HG03175 (cell line): Measurements from ENCODE around the gene NECTIN1.

Source experiments
- ATAC-seq: cut with Tn5 transposase; IDR thresholded peaks from one replicate; pipeline ENCODE4 v1.9.1; 2021; ENCODE audit warnings: mild to moderate bottlenecking, moderate library complexity; ENCODE audit not compliant: unreplicated experiment

The NECTIN1 gene

GRCh38 chr11:119728651-119729580 lies at the start of gene NECTIN1:
TSS of gene NECTIN1 (minus strand) at chr11:119729200. CDS start at chr11:119728553, 647 bp downstream.
- peak; percentile 82 for ATAC-seq

- no peak for ATAC-seq
Measured at GRCh38 chr11:119778391-119779194, 49.6 kb upstream of the NECTIN1 start.

- no peak for ATAC-seq
Measured at GRCh38 chr11:119777940-119778339, 48.9 kb upstream of the NECTIN1 start.

GRCh38 chr11:119776651-119777050 lies 47.7 kb upstream of the NECTIN1 start:
- ATAC-seq = no peak

GRCh38 chr11:119776031-119776636 lies 47.1 kb upstream of the NECTIN1 start:
- ATAC-seq = no peak

- ATAC-seq = no peak
Measured at GRCh38 chr11:119774172-119774763, 45.3 kb upstream of the NECTIN1 start.

- ATAC-seq = no peak
Measured at GRCh38 chr11:119772641-119773415, 43.8 kb upstream of the NECTIN1 start.

GRCh38 chr11:119772076-119772475 lies 43.1 kb upstream of the NECTIN1 start:
- no peak for ATAC-seq

GRCh38 chr11:119771172-119771770 lies 42.3 kb upstream of the NECTIN1 start:
- no peak for ATAC-seq

- ATAC-seq = no peak
Measured at GRCh38 chr11:119765628-119766027, 36.6 kb upstream of the NECTIN1 start.

- ATAC-seq = no peak
Measured at GRCh38 chr11:119764108-119764868, 35.3 kb upstream of the NECTIN1 start.

- ATAC-seq = no peak
Measured at GRCh38 chr11:119763071-119763728, 34.2 kb upstream of the NECTIN1 start.

- no peak for ATAC-seq
Measured at GRCh38 chr11:119759747-119760412, 30.9 kb upstream of the NECTIN1 start.

GRCh38 chr11:119759324-119759723 lies 30.3 kb upstream of the NECTIN1 start:
- no peak for ATAC-seq

GRCh38 chr11:119758291-119758690 lies 29.3 kb upstream of the NECTIN1 start:
- ATAC-seq = no peak

GRCh38 chr11:119757378-119757777 lies 28.4 kb upstream of the NECTIN1 start:
- ATAC-seq = no peak

- ATAC-seq = no peak
Measured at GRCh38 chr11:119756169-119756865, 27.3 kb upstream of the NECTIN1 start.
